Measurements from ENCODE around the gene ANXA2. TPM values are rescaled to one million over a fixed set of nuclear protein-coding genes. Genes with fewer than 3 reads are reported as not detected.

The ANXA2 gene
- total and polyA plus RNA-seq, 4 donors = 62.7 to 138 (median 107) TPM

DNA sequence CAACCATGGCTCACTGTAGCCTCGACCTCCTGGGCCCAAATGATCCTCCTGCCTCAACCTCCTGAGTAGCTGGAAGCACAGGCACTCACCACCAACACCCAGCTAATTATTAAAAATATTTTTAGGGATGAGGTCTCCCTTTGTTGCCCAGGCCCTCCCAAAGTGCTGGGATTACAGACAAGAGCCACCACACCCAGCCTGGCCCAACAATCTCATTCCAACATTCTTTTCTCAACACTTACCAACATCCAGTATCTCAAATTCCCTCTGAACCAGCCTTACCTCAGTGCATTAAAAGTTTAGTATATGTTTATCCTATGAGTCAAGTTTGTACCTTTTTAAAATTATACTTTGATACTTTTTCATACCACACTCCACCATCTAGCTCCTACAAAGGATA, 25.0 kb downstream of the ANXA2 start:
- DNase-seq (ENCODE audit: low spot score) = no peak
- WGBS = 93% methylated on average over 1 of the region's 1 CpG
- no peak overlapping the region for H3K4me3 ChIP-seq (ENCODE audit: low read depth in 1 of 3, low read length in 3 of 3)
- H3K9ac ChIP-seq (ENCODE audit: low read depth in 1 of 2, low read length in 2 of 2) = no peak overlapping the region
- TF ChIP-seq NR2F2 (IDR thresholded peaks at IDR 0.05) (no peak), TAF1 (conservative IDR thresholded peaks at IDR 0.05) (no peak), HNF4G (IDR thresholded peaks at IDR 0.05) (no peak)
- no peaks in the 10 kb centered on the region for H3K27me3 ChIP-seq (ENCODE audit: control insufficient read depth in 4 of 4, insufficient read depth in 4 of 4, low read length in 3 of 4)
- peaks cover 0 to 3% (median 0%) of the 10 kb centered on the region in 4 donors for H3K4me1 ChIP-seq (ENCODE audit: control insufficient read depth in 4 of 4, insufficient read depth in 4 of 4, low read length in 3 of 4)
- peaks cover 0 to 5% (median 1%) of the 10 kb centered on the region in 4 donors for H3K36me3 ChIP-seq (ENCODE audit: control insufficient read depth in 4 of 4, insufficient read depth in 3 of 4, low read depth in 1 of 4, low read length in 3 of 4)
- no peaks in the 10 kb centered on the region for H3K9me3 ChIP-seq (ENCODE audit: control insufficient read depth in 4 of 4, low read length in 3 of 4)
- H3K27ac ChIP-seq (ENCODE audit: low read depth in 1 of 2, low read length in 2 of 2) = no peak overlapping the region

DNA sequence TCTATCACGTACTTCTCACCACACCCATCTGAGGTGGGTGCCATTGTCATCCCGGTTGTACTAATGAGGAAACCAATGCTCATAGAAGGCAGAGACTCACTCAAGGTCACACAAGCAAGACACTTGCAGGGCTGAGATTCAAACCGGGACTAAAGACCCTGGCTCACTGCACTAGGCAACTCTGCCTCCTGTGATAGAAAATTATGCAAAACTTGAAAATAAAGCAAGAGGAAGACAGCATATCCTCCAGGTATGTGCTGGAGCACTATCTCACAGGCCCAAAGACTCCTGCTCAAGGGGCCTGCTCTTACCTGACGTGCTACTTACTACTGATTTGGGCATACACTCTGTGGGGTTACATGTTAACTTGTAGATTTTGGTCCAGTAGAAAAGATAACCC, 25.6 kb downstream of the ANXA2 start:
- peaks cover 0 to 5% (median 1%) of the 10 kb centered on the region in 4 donors for H3K36me3 ChIP-seq (ENCODE audit: control insufficient read depth in 4 of 4, insufficient read depth in 3 of 4, low read depth in 1 of 4, low read length in 3 of 4)
- 95% methylated on average over 4 of the region's 4 CpGs for WGBS
- TF ChIP-seq, protein P1, sequence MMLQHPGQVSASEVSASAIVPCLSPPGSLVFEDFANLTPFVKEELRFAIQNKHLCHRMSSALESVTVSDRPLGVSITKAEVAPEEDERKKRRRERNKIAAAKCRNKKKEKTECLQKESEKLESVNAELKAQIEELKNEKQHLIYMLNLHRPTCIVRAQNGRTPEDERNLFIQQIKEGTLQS (IDR thresholded peaks at IDR 0.05) = no peak
- TF ChIP-seq SP1 (IDR thresholded peaks at IDR 0.05) (no peak), TAF1 (conservative IDR thresholded peaks at IDR 0.05) (no peak), FOXA1 (IDR thresholded peaks at IDR 0.05) (no peak), HNF4G (IDR thresholded peaks at IDR 0.05) (no peak), YY1 (IDR thresholded peaks at IDR 0.05) (no peak), RAD21 (IDR thresholded peaks at IDR 0.05) (no peak), JUND (IDR thresholded peaks at IDR 0.05) (no peak), RXRA (IDR thresholded peaks at IDR 0.05) (no peak), GABPA (IDR thresholded peaks at IDR 0.05 in 1 of 2, conservative IDR thresholded peaks at IDR 0.05 in 1 of 2) (no peak), NR2F2 (IDR thresholded peaks at IDR 0.05) (no peak), HNF4A (conservative IDR thresholded peaks at IDR 0.05) (no peak), FOXA2 (IDR thresholded peaks at IDR 0.05) (no peak), EGR1 (IDR thresholded peaks at IDR 0.05; ENCODE audit: low read depth in 2 of 2) (no peak)
- TF ChIP-seq, protein P2, sequence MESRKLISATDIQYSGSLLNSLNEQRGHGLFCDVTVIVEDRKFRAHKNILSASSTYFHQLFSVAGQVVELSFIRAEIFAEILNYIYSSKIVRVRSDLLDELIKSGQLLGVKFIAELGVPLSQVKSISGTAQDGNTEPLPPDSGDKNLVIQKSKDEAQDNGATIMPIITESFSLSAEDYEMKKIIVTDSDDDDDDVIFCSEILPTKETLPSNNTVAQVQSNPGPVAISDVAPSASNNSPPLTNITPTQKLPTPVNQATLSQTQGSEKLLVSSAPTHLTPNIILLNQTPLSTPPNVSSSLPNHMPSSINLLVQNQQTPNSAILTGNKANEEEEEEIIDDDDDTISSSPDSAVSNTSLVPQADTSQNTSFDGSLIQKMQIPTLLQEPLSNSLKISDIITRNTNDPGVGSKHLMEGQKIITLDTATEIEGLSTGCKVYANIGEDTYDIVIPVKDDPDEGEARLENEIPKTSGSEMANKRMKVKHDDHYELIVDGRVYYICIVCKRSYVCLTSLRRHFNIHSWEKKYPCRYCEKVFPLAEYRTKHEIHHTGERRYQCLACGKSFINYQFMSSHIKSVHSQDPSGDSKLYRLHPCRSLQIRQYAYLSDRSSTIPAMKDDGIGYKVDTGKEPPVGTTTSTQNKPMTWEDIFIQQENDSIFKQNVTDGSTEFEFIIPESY (IDR thresholded peaks at IDR 0.05) = no peak
- TF ChIP-seq, protein P3, sequence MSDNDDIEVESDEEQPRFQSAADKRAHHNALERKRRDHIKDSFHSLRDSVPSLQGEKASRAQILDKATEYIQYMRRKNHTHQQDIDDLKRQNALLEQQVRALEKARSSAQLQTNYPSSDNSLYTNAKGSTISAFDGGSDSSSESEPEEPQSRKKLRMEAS (IDR thresholded peaks at IDR 0.05) = no peak
- TF ChIP-seq, protein P4, sequence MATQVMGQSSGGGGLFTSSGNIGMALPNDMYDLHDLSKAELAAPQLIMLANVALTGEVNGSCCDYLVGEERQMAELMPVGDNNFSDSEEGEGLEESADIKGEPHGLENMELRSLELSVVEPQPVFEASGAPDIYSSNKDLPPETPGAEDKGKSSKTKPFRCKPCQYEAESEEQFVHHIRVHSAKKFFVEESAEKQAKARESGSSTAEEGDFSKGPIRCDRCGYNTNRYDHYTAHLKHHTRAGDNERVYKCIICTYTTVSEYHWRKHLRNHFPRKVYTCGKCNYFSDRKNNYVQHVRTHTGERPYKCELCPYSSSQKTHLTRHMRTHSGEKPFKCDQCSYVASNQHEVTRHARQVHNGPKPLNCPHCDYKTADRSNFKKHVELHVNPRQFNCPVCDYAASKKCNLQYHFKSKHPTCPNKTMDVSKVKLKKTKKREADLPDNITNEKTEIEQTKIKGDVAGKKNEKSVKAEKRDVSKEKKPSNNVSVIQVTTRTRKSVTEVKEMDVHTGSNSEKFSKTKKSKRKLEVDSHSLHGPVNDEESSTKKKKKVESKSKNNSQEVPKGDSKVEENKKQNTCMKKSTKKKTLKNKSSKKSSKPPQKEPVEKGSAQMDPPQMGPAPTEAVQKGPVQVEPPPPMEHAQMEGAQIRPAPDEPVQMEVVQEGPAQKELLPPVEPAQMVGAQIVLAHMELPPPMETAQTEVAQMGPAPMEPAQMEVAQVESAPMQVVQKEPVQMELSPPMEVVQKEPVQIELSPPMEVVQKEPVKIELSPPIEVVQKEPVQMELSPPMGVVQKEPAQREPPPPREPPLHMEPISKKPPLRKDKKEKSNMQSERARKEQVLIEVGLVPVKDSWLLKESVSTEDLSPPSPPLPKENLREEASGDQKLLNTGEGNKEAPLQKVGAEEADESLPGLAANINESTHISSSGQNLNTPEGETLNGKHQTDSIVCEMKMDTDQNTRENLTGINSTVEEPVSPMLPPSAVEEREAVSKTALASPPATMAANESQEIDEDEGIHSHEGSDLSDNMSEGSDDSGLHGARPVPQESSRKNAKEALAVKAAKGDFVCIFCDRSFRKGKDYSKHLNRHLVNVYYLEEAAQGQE (IDR thresholded peaks at IDR 0.05) = no peak
- TF ChIP-seq, protein P5, sequence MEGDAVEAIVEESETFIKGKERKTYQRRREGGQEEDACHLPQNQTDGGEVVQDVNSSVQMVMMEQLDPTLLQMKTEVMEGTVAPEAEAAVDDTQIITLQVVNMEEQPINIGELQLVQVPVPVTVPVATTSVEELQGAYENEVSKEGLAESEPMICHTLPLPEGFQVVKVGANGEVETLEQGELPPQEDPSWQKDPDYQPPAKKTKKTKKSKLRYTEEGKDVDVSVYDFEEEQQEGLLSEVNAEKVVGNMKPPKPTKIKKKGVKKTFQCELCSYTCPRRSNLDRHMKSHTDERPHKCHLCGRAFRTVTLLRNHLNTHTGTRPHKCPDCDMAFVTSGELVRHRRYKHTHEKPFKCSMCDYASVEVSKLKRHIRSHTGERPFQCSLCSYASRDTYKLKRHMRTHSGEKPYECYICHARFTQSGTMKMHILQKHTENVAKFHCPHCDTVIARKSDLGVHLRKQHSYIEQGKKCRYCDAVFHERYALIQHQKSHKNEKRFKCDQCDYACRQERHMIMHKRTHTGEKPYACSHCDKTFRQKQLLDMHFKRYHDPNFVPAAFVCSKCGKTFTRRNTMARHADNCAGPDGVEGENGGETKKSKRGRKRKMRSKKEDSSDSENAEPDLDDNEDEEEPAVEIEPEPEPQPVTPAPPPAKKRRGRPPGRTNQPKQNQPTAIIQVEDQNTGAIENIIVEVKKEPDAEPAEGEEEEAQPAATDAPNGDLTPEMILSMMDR (IDR thresholded peaks at IDR 0.05; ENCODE audit: low read depth, low read length, missing input control) = no peak
- no peak overlapping the region for H3K4me3 ChIP-seq (ENCODE audit: low read depth in 1 of 3, low read length in 3 of 3)
- no peak overlapping the region for H3K27ac ChIP-seq (ENCODE audit: low read depth in 1 of 2, low read length in 2 of 2)
- no peaks in the 10 kb centered on the region for H3K9me3 ChIP-seq (ENCODE audit: control insufficient read depth in 4 of 4, low read length in 3 of 4)
- H3K9ac ChIP-seq (ENCODE audit: low read depth in 1 of 2, low read length in 2 of 2) = no peak overlapping the region
- peaks cover 0 to 3% (median 0%) of the 10 kb centered on the region in 4 donors for H3K4me1 ChIP-seq (ENCODE audit: control insufficient read depth in 4 of 4, insufficient read depth in 4 of 4, low read length in 3 of 4)
- DNase-seq (ENCODE audit: low spot score) = no peak
- no peaks in the 10 kb centered on the region for H3K27me3 ChIP-seq (ENCODE audit: control insufficient read depth in 4 of 4, insufficient read depth in 4 of 4, low read length in 3 of 4)

Data from liver (tissue), 9 donors.